Endothelial cell of umbilical vein (primary cell): Measurements from ENCODE around the gene CIITA.

Experiments used
- EZH2 ChIP-seq: IDR thresholded peaks from 2 replicates; pipeline ENCODE4 v1.6.1; 2012; ENCODE audit warnings: borderline replicate concordance, low read depth, mild to moderate bottlenecking, moderate library complexity, low read length, inconsistent platforms; ENCODE audit not compliant: severe bottlenecking
- FOS ChIP-seq: IDR thresholded peaks from 2 replicates; pipeline ENCODE4 v1.6.1; 2011; ENCODE audit warnings: mild to moderate bottlenecking, low read length, moderate library complexity, borderline replicate concordance; ENCODE audit not compliant: insufficient read depth
- MAX ChIP-seq: IDR thresholded peaks from 2 replicates; pipeline ENCODE4 v1.6.1; 2011; ENCODE audit not compliant: insufficient read depth, insufficient read length
- MYC ChIP-seq: IDR thresholded peaks from one replicate; pipeline ENCODE4 v1.6.1; 2011; ENCODE audit warnings: mild to moderate bottlenecking, low read depth, low read length
- POLR2A ChIP-seq: IDR thresholded peaks from 2 replicates; pipeline ENCODE4 v1.6.1; 2012; ENCODE audit warnings: low read depth, mild to moderate bottlenecking, control low read depth, low read length
- POLR2AphosphoS5 ChIP-seq: IDR thresholded peaks from 2 replicates; pipeline ENCODE4 v1.6.1; 2012; ENCODE audit warnings: low read depth, mild to moderate bottlenecking, control low read depth, low read length, moderate library complexity; ENCODE audit not compliant: insufficient read depth
- TF ChIP-seq, protein P1 (sequence below), 2 donors: IDR thresholded peaks; 1 replicate in 1 of 2; 2 replicates in 1 of 2; pipeline ENCODE4 v1.5.1; 2011; ENCODE audit warnings: low read length in 2 of 2, mild to moderate bottlenecking in 2 of 2, moderate library complexity in 2 of 2, control low read depth in 1 of 2, inconsistent platforms in 1 of 2, low read depth in 1 of 2; ENCODE audit not compliant: insufficient read depth in 1 of 2; ENCODE audit errors: extremely low read depth in 1 of 2

DNA sequence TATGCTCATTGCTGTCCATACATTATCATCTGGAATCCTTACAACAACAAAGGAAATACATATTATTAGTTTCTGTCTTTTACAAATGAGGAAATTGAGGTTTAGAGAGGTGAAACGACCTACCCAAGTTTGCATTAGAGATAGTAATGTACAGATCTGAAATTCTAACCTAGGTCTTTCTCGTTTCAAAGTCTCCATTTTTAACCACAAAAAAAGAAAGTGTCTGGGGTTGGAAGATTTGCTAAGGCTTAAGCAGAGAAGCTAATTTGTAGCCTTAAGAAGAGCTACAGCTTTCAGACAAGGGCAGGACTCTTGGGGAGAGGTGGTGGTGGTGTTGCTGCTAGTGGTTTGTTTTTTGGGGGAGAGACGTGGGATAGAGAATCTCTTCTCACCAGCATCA, 19.2 kb downstream of the CIITA start:
- TF ChIP-seq MAX = no peak
- TF ChIP-seq, protein P1, sequence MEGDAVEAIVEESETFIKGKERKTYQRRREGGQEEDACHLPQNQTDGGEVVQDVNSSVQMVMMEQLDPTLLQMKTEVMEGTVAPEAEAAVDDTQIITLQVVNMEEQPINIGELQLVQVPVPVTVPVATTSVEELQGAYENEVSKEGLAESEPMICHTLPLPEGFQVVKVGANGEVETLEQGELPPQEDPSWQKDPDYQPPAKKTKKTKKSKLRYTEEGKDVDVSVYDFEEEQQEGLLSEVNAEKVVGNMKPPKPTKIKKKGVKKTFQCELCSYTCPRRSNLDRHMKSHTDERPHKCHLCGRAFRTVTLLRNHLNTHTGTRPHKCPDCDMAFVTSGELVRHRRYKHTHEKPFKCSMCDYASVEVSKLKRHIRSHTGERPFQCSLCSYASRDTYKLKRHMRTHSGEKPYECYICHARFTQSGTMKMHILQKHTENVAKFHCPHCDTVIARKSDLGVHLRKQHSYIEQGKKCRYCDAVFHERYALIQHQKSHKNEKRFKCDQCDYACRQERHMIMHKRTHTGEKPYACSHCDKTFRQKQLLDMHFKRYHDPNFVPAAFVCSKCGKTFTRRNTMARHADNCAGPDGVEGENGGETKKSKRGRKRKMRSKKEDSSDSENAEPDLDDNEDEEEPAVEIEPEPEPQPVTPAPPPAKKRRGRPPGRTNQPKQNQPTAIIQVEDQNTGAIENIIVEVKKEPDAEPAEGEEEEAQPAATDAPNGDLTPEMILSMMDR (IDR thresholded peaks at IDR 0.05; ENCODE audit: extremely low read depth in 1 of 2, insufficient read depth in 1 of 2, low read depth in 1 of 2, low read length in 2 of 2) = no peak
- TF ChIP-seq MYC = no peak
- no peak for TF ChIP-seq POLR2AphosphoS5
- no peak for TF ChIP-seq POLR2A
- TF ChIP-seq EZH2 = no peak
- no peak for TF ChIP-seq FOS
